DMS79 treated with DMSO at 0.1 percent for 48 hours (cell line): ENCODE measurements around the gene HKDC1.
"Not testable (repeated sequence)": the region's sequence is repeated elsewhere in the genome, so short reads cannot be mapped to it uniquely, and the experiment has no call there.

ENCODE experiments used
- DNase-seq: peaks from one replicate; lab custom pipeline; 2025; lab: John Stamatoyannopoulos, UW

The HKDC1 gene

DNA sequence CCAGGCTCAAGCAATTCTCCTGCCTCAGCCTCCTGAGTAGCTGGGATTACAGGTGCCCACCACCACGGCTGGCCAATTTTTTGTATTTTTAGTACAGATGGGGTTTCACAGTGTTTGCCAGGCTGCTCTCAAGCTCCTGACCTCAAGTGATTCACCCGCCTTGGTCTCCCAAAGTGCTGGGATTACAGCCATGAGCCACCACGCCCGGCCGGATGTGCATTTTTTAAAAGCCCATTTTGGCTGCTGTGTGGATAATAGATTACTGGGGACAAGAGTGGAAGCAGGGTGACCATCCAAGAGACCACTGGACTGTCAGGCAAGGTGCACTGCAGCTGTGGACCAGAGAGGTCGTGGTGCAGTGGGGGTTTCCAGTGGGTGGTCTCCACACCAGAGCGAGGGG is 21.4 kb downstream of the HKDC1 start:
- no peak for DNase-seq

DNA sequence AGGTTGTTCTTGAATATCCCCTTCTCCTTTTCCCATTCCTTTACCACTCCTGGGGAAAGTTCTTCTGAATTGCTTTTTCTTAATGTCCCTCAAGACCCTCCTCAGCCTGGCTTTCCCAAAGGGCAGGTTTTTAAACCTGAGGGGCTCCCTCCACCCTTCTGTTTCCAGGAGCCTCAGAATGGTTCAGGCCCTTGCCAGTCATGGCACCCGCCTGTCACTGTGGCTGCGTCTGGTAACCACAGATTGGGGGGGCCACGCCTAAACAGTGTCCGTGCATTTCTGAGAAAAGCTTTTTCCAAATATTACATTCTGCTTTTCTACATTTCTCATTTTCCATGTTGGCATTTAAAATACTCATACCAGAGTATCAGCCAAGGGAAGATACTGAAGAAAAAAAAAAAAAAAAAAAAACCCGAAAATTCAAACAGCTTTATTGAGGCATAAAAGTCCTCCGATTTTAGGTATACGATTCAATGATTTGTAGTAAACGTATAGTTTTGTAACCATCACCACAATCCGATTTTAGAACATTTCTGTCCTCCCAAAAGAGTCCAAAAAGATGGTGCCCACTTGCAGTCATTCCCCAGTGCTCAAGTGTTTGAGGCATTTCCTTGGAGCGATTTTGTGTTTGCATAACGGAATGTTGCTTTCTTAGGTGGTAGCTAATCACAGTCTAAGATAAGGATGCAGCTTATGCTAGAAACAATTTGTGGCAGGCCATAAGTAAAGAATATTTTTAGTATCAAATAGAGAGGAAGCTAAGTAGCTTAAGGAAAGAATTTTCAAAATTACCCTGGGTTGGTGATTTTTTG is 22.1 kb downstream of the HKDC1 start:
- DNase-seq = no peak

GRCh38 chr10:69242852-69243212 is 22.7 kb downstream of the HKDC1 start:
- DNase-seq = no peak

DNA sequence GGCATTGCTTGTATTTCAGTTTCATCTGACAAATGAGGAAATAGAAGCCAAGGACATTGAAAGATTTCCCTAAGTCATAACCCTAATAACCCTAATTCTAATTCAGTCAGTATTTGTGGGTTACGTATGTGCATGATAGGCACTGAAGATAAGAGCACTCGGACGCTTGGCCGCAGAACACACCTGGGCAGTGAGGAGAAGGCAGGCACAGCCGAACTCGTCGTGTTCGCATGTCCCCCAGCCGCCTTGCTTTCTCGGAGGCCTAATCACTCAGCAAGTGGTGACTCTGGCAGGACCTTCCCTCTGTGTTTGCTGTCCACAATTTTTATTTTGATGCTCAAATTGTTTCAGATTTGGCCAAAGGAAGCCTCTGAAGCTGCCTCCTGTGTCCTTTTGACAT is 23.7 kb downstream of the HKDC1 start:
- DNase-seq = no peak

- no peak for DNase-seq
Observed at GRCh38 chr10:69246036-69246435, 25.9 kb downstream of the HKDC1 start.

- DNase-seq = no peak
Observed at GRCh38 chr10:69246581-69247312, 26.6 kb downstream of the HKDC1 start.

- DNase-seq = no peak
Observed at GRCh38 chr10:69247313-69247710, 27.2 kb downstream of the HKDC1 start.

GRCh38 chr10:69248117-69248730 is 28.1 kb downstream of the HKDC1 start:
- DNase-seq = no peak

GRCh38 chr10:69250041-69250440 is 29.9 kb downstream of the HKDC1 start:
- DNase-seq = no peak

DNA sequence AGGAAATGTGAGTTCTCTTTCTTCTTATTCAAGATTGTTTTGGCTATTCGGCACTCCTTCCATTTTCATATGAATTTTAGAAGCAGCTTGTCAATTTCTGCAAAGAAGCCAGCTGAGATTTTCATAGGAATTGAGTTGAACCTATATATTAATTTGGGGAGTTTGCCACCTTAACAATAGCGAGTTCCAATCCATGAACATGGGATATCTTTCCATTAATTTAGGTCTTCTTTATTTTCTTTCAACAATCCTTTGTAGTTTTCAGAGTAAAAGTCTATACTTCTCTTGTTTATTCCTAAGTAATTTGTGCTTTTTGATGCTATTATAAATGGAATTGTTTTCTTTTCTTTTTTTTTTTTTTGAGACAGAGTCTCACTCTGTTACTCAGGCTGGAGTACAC is 31.3 kb downstream of the HKDC1 start:
- DNase-seq = not testable (repeated sequence)

DNA sequence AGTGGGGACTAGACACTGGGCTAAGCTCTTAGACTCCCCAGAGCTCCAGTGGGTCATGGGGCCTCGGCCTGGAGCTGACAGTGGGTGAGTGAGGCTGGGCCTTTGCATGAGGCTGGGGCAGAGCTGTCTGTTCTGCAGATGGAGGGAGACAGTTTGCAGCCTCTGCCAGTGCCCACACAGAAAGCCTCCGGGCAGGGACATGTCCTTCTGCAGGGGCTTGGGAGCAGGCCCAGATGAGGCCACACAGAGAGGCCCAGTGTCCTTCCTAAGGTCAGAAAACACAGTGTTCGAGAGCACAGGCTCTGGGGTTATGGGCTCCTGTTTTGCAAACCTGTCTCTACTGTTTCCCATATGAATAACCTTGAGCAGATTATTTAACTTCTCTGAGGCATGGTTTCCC is 33.0 kb downstream of the HKDC1 start:
- DNase-seq = no peak

- no peak for DNase-seq
Observed at GRCh38 chr10:69254877-69255276, 34.7 kb downstream of the HKDC1 start.

GRCh38 chr10:69259547-69260243 is 39.6 kb downstream of the HKDC1 start:
- no peak for DNase-seq

DNA sequence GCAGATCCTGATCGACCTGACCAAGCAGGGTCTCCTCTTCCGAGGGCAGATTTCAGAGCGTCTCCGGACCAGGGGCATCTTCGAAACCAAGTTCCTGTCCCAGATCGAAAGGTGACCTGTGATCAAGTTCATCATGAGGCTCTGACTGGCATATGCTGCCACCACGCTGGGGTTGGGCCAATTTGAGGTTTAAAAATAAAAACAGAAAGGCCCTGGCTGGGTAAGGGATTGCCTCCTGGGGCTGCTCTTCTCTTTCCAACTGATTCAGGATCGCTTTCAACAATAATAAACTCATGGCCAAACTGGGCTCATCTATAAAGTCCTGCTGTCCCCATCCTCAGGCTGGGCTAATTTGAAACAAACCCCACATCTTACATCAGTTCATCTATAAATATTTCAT is 41.1 kb downstream of the HKDC1 start:
- no peak for DNase-seq

DNA sequence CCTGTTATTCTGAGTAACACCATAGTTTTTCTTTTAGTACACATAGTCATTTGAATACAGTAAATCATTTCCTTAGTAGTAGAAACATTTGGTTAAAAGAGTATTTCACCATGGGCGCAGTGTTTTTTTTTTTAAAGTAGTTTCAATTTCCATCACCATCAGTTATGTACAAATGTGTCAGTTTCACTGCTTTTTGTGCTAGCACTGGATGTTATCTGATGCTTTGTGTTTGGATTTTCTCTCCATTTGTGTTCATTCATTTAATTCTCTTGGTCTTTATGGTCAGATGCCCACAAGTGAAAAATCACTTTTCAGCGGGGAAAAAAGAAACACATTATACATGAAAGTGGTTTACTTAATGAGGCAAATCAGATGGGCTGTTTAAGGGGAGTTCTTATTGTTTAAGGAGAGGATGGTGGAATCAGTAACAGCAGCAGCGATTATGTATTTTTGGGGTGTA is 42.2 kb downstream of the HKDC1 start:
- no peak for DNase-seq

GRCh38 chr10:69265521-69265920 is 45.4 kb downstream of the HKDC1 start:
- no peak for DNase-seq

DNA sequence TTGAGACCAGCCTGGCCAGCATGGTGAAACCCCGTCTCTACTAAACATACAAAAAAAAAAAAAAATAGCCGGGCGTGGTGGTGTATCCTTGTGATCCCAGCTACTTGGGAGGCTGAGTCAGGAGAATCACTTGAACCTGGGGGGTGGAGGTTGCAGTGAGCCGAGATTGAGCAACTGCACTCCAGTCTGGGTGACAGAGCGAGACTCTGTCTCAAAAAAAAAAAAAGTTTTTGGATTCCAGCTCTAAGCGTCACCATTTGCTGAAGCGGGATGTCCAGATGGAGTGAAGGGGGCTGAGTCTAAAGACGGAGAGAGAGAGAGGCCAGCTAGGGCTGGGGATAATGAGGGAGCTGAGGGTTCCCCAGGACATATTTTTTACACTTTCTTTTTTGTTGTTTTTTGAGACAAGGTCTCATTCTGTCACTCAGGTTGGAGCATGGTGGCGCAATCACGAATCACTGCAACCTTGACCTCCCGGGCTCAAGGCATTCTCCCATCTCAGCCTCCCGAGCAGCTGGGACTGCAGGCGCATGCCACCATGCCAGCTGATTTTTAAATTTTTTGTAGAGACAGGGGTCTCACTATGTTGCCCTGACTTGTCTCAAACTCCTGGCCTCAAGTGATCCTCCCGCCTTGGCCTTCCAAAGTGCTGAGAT is 48.8 kb downstream of the HKDC1 start:
- DNase-seq = no peak

DNA sequence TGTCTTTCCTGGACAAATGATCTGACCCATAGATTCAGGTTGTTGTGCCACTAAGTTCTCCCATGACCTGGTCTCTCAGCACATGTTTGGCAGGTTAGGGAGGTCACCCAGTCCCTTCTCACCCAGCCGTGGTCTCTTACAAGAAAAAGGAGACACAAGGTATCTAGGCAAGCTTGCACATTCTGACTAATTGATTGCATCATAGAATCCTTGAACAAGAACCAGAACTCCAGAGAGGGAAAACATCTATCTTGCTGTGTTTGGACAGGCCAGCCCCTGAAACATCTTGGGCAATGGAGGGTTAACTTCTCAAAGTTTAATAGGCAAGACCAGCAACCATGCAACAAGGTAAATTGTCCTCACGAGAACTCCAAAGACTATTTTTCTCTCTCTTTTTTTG is 49.6 kb downstream of the HKDC1 start:
- DNase-seq = no peak

GRCh38 chr10:69270990-69271389 is 50.9 kb downstream of the HKDC1 start:
- DNase-seq = no peak

DNA sequence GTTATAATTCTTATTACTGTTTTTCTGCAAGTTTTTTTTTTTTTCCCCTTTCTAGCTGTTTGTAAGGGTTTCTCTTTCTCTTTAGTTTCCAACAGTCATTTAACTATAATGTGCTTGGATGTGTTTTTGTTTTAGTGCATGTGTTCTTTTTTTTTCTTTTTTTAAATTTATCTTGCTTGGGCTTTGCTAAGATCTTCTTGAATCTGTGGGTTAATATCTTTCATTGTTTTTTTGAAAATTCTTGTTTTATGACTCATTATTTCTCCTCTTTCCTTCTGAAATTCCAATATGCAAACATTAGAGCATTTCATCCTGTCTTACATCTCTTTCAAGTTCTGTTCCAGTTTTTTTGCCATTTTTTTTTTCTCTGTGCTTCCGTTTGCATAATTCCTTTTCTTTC is 52.5 kb downstream of the HKDC1 start:
- DNase-seq = no peak

DNA sequence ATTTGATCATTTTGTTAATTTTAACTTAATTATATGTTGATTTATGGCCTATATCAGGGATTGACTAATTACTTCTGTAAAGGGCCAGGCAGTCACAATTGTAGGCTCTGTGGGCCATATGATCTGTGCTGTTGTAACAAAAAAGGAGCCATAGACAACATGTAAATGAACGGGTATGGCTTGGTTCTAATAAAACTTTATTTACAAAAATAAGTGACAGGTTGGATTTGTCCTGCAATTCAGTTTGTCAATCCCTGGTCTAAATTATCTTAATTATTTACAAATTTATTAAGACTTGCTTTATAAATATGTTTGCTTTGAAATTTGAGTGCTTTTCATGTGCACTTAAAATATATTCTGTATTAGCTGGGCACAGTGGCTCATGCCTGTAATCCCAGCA is 55.3 kb downstream of the HKDC1 start:
- no peak for DNase-seq

- DNase-seq = no peak
Observed at GRCh38 chr10:69276503-69276902, 56.4 kb downstream of the HKDC1 start.
